IMR-90 (cell line): ENCODE results near the gene TFCP2. TPM values are rescaled to one million over a fixed set of nuclear protein-coding genes. Genes with fewer than 3 reads are reported as not detected.

ENCODE experiments used
- ATAC-seq: fragments of 200-7000 bp; cut with Tn5 transposase; 2 replicates; pipeline ENCODE4 v1.9.1; 2020; ENCODE audit warnings: low read depth, mild to moderate bottlenecking, moderate library complexity
- BruUV-seq: library from RNA; stranded (reverse); fragments of 400-500 nt; replicated peaks from 2 replicates; lab custom pipeline; 2021; lab: Mats Ljungman, UMichigan
- CTCF ChIA-PET: fragments of 300-600 bp; formaldehyde crosslinking; extraction: SDS; loops from one replicate; lab custom pipeline; 2021; ENCODE audit warnings: antibody characterized with exemption; lab: Yijun Ruan, JAX
- POLR2A ChIA-PET: fragments of 300-600 bp; sonication (Branson Sonifier 250); formaldehyde crosslinking; loops from one replicate; lab custom pipeline; 2022; ENCODE audit warnings: antibody characterized with exemption; ENCODE audit not compliant: unreplicated experiment; lab: Charles Lee
- DNase-seq: peaks from one replicate; pipeline ENCODE4 v3.0.0; 2013
- H2AFZ ChIP-seq: replicated peaks from 2 replicates; pipeline ENCODE3; 2013; ENCODE audit warnings: low read length, mild to moderate bottlenecking; ENCODE audit not compliant: poor library complexity
- H2AK5ac ChIP-seq: 2 replicates; pipeline ENCODE4 v1.6.1; 2013; ENCODE audit warnings: low read depth, low read length, inconsistent platforms
- H2AK9ac ChIP-seq: replicated peaks from 2 replicates; pipeline ENCODE3; 2013; ENCODE audit warnings: mild to moderate bottlenecking, low read depth, low read length, moderate library complexity; ENCODE audit not compliant: poor library complexity
- H2BK120ac ChIP-seq: 2 replicates; pipeline ENCODE4 v1.6.1; 2013; ENCODE audit warnings: low read depth, low read length, inconsistent platforms
- H2BK15ac ChIP-seq: 3 replicates; pipeline ENCODE4 v1.6.1; 2013; ENCODE audit warnings: low read depth, low read length, inconsistent platforms
- H2BK20ac ChIP-seq: 2 replicates; pipeline ENCODE4 v1.6.1; 2013; ENCODE audit warnings: low read depth, mild to moderate bottlenecking, inconsistent platforms, low read length, moderate library complexity
- H2BK5ac ChIP-seq: 2 replicates; pipeline ENCODE4 v1.6.1; 2013; ENCODE audit warnings: mild to moderate bottlenecking, low read depth, low read length, inconsistent platforms; ENCODE audit not compliant: poor library complexity, severe bottlenecking
- H3K14ac ChIP-seq: replicated peaks from 2 replicates; pipeline ENCODE4 v1.6.1; 2013; ENCODE audit warnings: low read depth, low read length, inconsistent platforms
- H3K18ac ChIP-seq: 2 replicates; pipeline ENCODE4 v1.6.1; 2013; ENCODE audit warnings: low read depth, low read length, control low read depth
- H3K23ac ChIP-seq: 2 replicates; pipeline ENCODE4 v1.6.1; 2013; ENCODE audit warnings: low read depth, low read length, inconsistent platforms
- H3K27ac ChIP-seq: 2 replicates; pipeline ENCODE4 v1.5.1; 2013; ENCODE audit warnings: mild to moderate bottlenecking, control low read depth, low read length; ENCODE audit not compliant: insufficient read depth
- H3K27me3 ChIP-seq: 2 replicates; pipeline ENCODE4 v1.6.1; 2013; ENCODE audit warnings: low read length; ENCODE audit not compliant: control insufficient read depth, insufficient read depth
- H3K36me3 ChIP-seq: 2 replicates; pipeline ENCODE4 v1.6.1; 2013; ENCODE audit warnings: low read length, mixed read lengths; ENCODE audit not compliant: control insufficient read depth, insufficient read depth
- H3K4ac ChIP-seq: 2 replicates; pipeline ENCODE4 v1.6.1; 2013; ENCODE audit warnings: low read depth, low read length, inconsistent platforms
- H3K4me1 ChIP-seq: 2 replicates; pipeline ENCODE4 v1.6.1; 2013; ENCODE audit warnings: low read length, mixed read lengths; ENCODE audit not compliant: control insufficient read depth, insufficient read depth
- H3K4me2 ChIP-seq: 2 replicates; pipeline ENCODE4 v1.6.1; 2013; ENCODE audit warnings: low read depth, mild to moderate bottlenecking, control low read depth, low read length, moderate library complexity
- H3K4me3 ChIP-seq: 2 replicates; pipeline ENCODE4 v1.5.1; 2013; ENCODE audit warnings: low read depth, mild to moderate bottlenecking, control low read depth, low read length, moderate library complexity; ENCODE audit not compliant: insufficient read depth
- H3K56ac ChIP-seq: 2 replicates; pipeline ENCODE4 v1.6.1; 2013; ENCODE audit warnings: low read length, inconsistent platforms; ENCODE audit not compliant: insufficient read depth; ENCODE audit errors: extremely low read depth
- H3K79me1 ChIP-seq, 2 experiments: 2 replicates each; pipeline ENCODE4 v1.6.1; 2013; ENCODE audit warnings: low read length in 2 of 2, inconsistent platforms in 1 of 2, low read depth in 1 of 2
- H3K9ac ChIP-seq: 2 replicates; pipeline ENCODE4 v1.6.1; 2013; ENCODE audit warnings: low read depth, low read length, control low read depth
- H3K9me1 ChIP-seq: 2 replicates; pipeline ENCODE4 v1.6.1; 2013; ENCODE audit warnings: low read length, inconsistent platforms; ENCODE audit not compliant: insufficient read depth
- H3K9me3 ChIP-seq: 2 replicates; pipeline ENCODE4 v1.6.1; 2013; ENCODE audit warnings: low read length; ENCODE audit not compliant: control insufficient read depth, insufficient read depth
- H4K20me1 ChIP-seq: 2 replicates; pipeline ENCODE4 v1.6.1; 2013; ENCODE audit warnings: low read length, inconsistent platforms; ENCODE audit not compliant: insufficient read depth
- H4K5ac ChIP-seq: 2 replicates; pipeline ENCODE4 v1.6.1; 2013; ENCODE audit warnings: mild to moderate bottlenecking, low read depth, low read length, control low read depth
- H4K8ac ChIP-seq, 2 experiments: 2 replicates each; pipeline ENCODE4 v1.6.1; 2013; ENCODE audit warnings: low read depth in 2 of 2, low read length in 2 of 2, control low read depth in 1 of 2, inconsistent platforms in 1 of 2
- H4K91ac ChIP-seq: 2 replicates; pipeline ENCODE4 v1.6.1; 2013; ENCODE audit warnings: low read depth, low read length, inconsistent platforms; ENCODE audit not compliant: insufficient read depth
- BHLHE40 ChIP-seq: fragments of 150-350 bp; IDR thresholded peaks from 2 replicates; pipeline ENCODE4 v1.6.1; 2016; ENCODE audit warnings: mild to moderate bottlenecking, low read depth, low read length
- CEBPB ChIP-seq: IDR thresholded peaks from 2 replicates; pipeline ENCODE4 v1.6.1; 2012; ENCODE audit warnings: low read depth, low read length, improper control_type of control experiment
- CHD1 ChIP-seq: IDR thresholded peaks from 2 replicates; pipeline ENCODE4 v1.6.1; 2012; ENCODE audit warnings: low read depth, low read length, improper control_type of control experiment
- FOS ChIP-seq: fragments of 150-350 bp; IDR thresholded peaks from 2 replicates; pipeline ENCODE4 v1.6.1; 2016; ENCODE audit warnings: low read depth, low read length
- MAFK ChIP-seq: IDR thresholded peaks from 2 replicates; pipeline ENCODE4 v1.6.1; 2012; ENCODE audit warnings: low read depth, low read length, improper control_type of control experiment
- MAZ ChIP-seq: IDR thresholded peaks from 2 replicates; pipeline ENCODE4 v1.6.1; 2012; ENCODE audit warnings: low read depth, mild to moderate bottlenecking, low read length, improper control_type of control experiment, moderate library complexity, borderline replicate concordance
- MXI1 ChIP-seq: IDR thresholded peaks from 2 replicates; pipeline ENCODE4 v1.6.1; 2012; ENCODE audit warnings: low read depth, mild to moderate bottlenecking, low read length, moderate library complexity, borderline replicate concordance
- NFE2L2 ChIP-seq: fragments of 150-350 bp; IDR thresholded peaks from 2 replicates; pipeline ENCODE4 v1.6.1; 2016; ENCODE audit warnings: low read depth, mild to moderate bottlenecking, low read length
- POLR2A ChIP-seq: IDR thresholded peaks from 2 replicates; pipeline ENCODE4 v1.6.1; 2012; ENCODE audit warnings: mild to moderate bottlenecking, low read depth, low read length
- RAD21 ChIP-seq: IDR thresholded peaks from 2 replicates; pipeline ENCODE4 v1.6.1; 2012; ENCODE audit warnings: low read length, improper control_type of control experiment
- RCOR1 ChIP-seq: IDR thresholded peaks from 2 replicates; pipeline ENCODE4 v1.6.1; 2012; ENCODE audit warnings: mild to moderate bottlenecking, low read length, improper control_type of control experiment; ENCODE audit not compliant: insufficient replicate concordance
- RFX5 ChIP-seq: IDR thresholded peaks from 2 replicates; pipeline ENCODE4 v1.8.0; 2012; ENCODE audit warnings: low read depth, mild to moderate bottlenecking, low read length, moderate library complexity
- WGBS, 2 experiments: methylation state at CpG; one replicate each; pipeline versions ENCODE4 v1.1.5 to v1.1.7; 2013; ENCODE audit warnings: missing lambda C conversion rate in 2 of 2; ENCODE audit not compliant: insufficient read length in 1 of 2; ENCODE audit errors: extremely low coverage in 2 of 2; 5-methylcytosine and 5-hydroxymethylcytosine counted together
- dilution Hi-C: fragments of 300-500 bp; cut with HindIII; formaldehyde crosslinking; loops from one replicate; pipeline ENCODE4 v1.14.3; 2018; ENCODE audit warnings: low sequenced_read_pairs; ENCODE audit not compliant: unreplicated experiment
- in situ Hi-C: fragments of 300-500 bp; cut with MboI; formaldehyde crosslinking; loops from 3 replicates; pipeline ENCODE4 v1.14.3; 2019; ENCODE audit warnings: low sequenced_read_pairs, inconsistent platforms, mixed read lengths
- intact Hi-C: fragments of 100-400 bp; cut with micrococcal nuclease; formaldehyde crosslinking; loops from 2 replicates; pipeline ENCODE4 v1.10.0; 2022
- polyA plus RNA-seq, 3 experiments: library from polyadenylated mRNA; depleted of rRNA; stranded (reverse); fragments of >200 nt; gene quantifications; 2 replicates each; pipeline ENCODE4 v1.2.3, GENCODE V29; 2012; ENCODE audit warnings: low replicate concordance in 1 of 3
- total RNA-seq: library from RNA; depleted of rRNA; stranded (reverse); fragments of >200 nt; gene quantifications from 2 replicates; pipeline ENCODE4 v1.2.3, GENCODE V29; 2012
- TF ChIP-seq, protein P1 (sequence below): fragments of 150-350 bp; IDR thresholded peaks from 2 replicates; pipeline ENCODE4 v1.6.1; 2016; ENCODE audit warnings: low read depth, mild to moderate bottlenecking, low read length, moderate library complexity, borderline replicate concordance
- TF ChIP-seq, protein P2 (sequence below): fragments of 150-350 bp; IDR thresholded peaks from 2 replicates; pipeline ENCODE4 v1.6.1; 2017; ENCODE audit warnings: mild to moderate bottlenecking, antibody characterized with exemption, low read length, low read depth
- TF ChIP-seq, protein P3 (sequence below): conservative IDR thresholded peaks from 2 replicates; pipeline ENCODE4 v1.5.1; 2012; ENCODE audit warnings: mild to moderate bottlenecking, low read depth, low read length, improper control_type of control experiment

TFCP2 gene
- total and polyA plus RNA-seq, 2 of the 4 experiments (the other 2 are of a cell fraction) = 10.0 to 15.4 TPM

DNA sequence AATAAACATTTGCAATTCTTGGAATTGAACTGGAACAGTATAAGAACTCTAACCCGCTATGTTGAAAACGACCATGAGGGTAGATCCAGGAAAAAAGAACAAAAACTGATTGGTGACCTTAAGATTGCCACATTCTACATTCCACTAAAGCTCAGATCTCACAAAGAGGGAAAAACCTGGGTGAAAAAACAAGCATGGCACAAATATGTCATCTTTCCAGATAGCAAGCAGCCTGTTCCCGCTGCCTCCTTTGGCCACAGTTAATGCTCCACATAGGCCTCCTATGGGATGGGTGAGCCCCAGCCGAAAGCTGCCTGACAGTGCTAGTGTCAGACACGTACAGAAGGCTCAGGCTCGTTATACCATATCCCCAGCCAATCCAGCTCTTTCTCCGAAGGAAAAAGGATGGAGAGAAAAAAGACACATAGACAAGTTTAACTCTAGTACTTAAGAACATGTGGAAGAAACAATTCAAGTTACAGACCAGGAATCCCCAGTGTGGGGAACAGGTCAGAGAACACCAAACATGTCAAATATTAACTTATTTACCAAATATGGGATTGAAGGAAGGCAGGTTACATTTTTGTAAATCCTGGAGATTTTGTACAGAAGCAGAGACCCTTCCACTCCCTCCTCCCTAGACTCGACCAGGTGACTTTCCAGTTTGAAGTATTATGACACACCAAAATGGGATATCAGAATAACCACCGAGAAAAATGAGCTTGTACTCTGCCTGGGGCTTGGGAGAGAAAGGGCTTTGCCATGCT, 110.1 kb downstream of the TFCP2 start:
- intact Hi-C loops (no loop called here), in situ Hi-C loops (no loop called here), dilution Hi-C loops (no loop called here)
- Histone ChIP-seq H3K27ac (no peak overlapping the region), H4K5ac (no peak overlapping the region), H3K23ac (no peak overlapping the region), H3K4me3 (no peak overlapping the region), H3K14ac (no peak overlapping the region), H2BK20ac (no peak overlapping the region), H3K4me2 (no peak overlapping the region), H3K9me3 (no peaks in the 10 kb centered on the region), H3K4me1 (no peaks in the 10 kb centered on the region; the same call in 1 of the 2 replicates), H3K36me3 (peaks cover 60% of the 10 kb centered on the region), H3K56ac (no peak overlapping the region), H3K9me1 (peaks cover 3% of the 10 kb centered on the region), H2BK15ac (no peak overlapping the region), H3K79me1 (peaks cover 8 to 16% of the 10 kb centered on the region in 2 experiments; a peak in 2 of 4 replicates), H2AFZ (no peak overlapping the region), H4K20me1 (0 out of 2 replicates have a peak, but pooled peaks cover 6% of the 10 kb centered on the region), H2BK120ac (no peak overlapping the region), H4K91ac (no peak overlapping the region), H3K9ac (no peak overlapping the region), H4K8ac (no peak overlapping the region), H2BK5ac (no peak overlapping the region), H2AK9ac (no peak overlapping the region), H3K27me3 (no peaks in the 10 kb centered on the region), H2AK5ac (no peak overlapping the region), H3K18ac (no peak overlapping the region), H3K4ac (no peak overlapping the region)
- no TSS peak for BruUV-seq
- ChIA-PET POLR2A (no interaction called here), CTCF (interaction anchor here (0.9 kb wide), 1 partner anchor 11 kb away, joined by 4 read pairs; no protein-coding TSS in a partner anchor)
- ATAC-seq = no peak
- no CpG with 5 or more reads among the region's 9 CpGs for WGBS, 2 experiments
- no peak for DNase-seq
- TF ChIP-seq CEBPB (no peak), MAZ (no peak), POLR2A (no peak), MXI1 (no peak), RAD21 (no peak), FOS (no peak), MAFK (no peak), RCOR1 (no peak), CHD1 (no peak), BHLHE40 (no peak), RFX5 (no peak), NFE2L2 (no peak)
- TF ChIP-seq, protein P1, sequence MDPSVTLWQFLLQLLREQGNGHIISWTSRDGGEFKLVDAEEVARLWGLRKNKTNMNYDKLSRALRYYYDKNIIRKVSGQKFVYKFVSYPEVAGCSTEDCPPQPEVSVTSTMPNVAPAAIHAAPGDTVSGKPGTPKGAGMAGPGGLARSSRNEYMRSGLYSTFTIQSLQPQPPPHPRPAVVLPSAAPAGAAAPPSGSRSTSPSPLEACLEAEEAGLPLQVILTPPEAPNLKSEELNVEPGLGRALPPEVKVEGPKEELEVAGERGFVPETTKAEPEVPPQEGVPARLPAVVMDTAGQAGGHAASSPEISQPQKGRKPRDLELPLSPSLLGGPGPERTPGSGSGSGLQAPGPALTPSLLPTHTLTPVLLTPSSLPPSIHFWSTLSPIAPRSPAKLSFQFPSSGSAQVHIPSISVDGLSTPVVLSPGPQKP = no peak
- TF ChIP-seq, protein P2, sequence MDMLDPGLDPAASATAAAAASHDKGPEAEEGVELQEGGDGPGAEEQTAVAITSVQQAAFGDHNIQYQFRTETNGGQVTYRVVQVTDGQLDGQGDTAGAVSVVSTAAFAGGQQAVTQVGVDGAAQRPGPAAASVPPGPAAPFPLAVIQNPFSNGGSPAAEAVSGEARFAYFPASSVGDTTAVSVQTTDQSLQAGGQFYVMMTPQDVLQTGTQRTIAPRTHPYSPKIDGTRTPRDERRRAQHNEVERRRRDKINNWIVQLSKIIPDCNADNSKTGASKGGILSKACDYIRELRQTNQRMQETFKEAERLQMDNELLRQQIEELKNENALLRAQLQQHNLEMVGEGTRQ = no peak
- TF ChIP-seq, protein P3, sequence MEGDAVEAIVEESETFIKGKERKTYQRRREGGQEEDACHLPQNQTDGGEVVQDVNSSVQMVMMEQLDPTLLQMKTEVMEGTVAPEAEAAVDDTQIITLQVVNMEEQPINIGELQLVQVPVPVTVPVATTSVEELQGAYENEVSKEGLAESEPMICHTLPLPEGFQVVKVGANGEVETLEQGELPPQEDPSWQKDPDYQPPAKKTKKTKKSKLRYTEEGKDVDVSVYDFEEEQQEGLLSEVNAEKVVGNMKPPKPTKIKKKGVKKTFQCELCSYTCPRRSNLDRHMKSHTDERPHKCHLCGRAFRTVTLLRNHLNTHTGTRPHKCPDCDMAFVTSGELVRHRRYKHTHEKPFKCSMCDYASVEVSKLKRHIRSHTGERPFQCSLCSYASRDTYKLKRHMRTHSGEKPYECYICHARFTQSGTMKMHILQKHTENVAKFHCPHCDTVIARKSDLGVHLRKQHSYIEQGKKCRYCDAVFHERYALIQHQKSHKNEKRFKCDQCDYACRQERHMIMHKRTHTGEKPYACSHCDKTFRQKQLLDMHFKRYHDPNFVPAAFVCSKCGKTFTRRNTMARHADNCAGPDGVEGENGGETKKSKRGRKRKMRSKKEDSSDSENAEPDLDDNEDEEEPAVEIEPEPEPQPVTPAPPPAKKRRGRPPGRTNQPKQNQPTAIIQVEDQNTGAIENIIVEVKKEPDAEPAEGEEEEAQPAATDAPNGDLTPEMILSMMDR = no peak
